H1 (cell line): ENCODE data around the gene MMP3. TPM values are rescaled to one million over a fixed set of nuclear protein-coding genes. Genes with fewer than 3 reads are reported as not detected.

Experiments used
- YY1 ChIP-seq: IDR thresholded peaks from 2 replicates; pipeline ENCODE4 v1.6.1; 2011; ENCODE audit warnings: low read depth, mild to moderate bottlenecking, low read length
- polyA plus RNA-seq, 7 experiments: library from polyadenylated mRNA; depleted of rRNA in 3 of 7; stranded (reverse) in 5 of 7; unstranded in 2 of 7; fragments of >200 nt in 5 of 7; fragments of 200-250 nt in 2 of 7; gene quantifications; 1 replicate in 5 of 7; 2 replicates in 1 of 7; 4 replicates in 1 of 7; pipeline versions ENCODE4 v1.2.1 to v1.2.3, GENCODE V29; 2011 to 2013; ENCODE audit warnings: missing spikeins in 2 of 7, mixed read lengths in 2 of 7
- total RNA-seq: library from RNA; stranded (reverse); fragmentation: NEBNext Ultra II Directional; extraction: Animal tissue kit (Norgen Biotek cat#: 25700); gene quantifications from 2 replicates; pipeline ENCODE4 v1.2.1, GENCODE V29; 2021
- TF ChIP-seq, protein P1 (sequence below): IDR thresholded peaks from 2 replicates; pipeline ENCODE4 v1.6.1; 2012; ENCODE audit warnings: low read length, inconsistent platforms

MMP3 gene
- total and polyA plus RNA-seq, 2 of the 8 experiments (the other 6 are each of a cell fraction or from before 2014, with no cell fraction given) = not detected

DNA sequence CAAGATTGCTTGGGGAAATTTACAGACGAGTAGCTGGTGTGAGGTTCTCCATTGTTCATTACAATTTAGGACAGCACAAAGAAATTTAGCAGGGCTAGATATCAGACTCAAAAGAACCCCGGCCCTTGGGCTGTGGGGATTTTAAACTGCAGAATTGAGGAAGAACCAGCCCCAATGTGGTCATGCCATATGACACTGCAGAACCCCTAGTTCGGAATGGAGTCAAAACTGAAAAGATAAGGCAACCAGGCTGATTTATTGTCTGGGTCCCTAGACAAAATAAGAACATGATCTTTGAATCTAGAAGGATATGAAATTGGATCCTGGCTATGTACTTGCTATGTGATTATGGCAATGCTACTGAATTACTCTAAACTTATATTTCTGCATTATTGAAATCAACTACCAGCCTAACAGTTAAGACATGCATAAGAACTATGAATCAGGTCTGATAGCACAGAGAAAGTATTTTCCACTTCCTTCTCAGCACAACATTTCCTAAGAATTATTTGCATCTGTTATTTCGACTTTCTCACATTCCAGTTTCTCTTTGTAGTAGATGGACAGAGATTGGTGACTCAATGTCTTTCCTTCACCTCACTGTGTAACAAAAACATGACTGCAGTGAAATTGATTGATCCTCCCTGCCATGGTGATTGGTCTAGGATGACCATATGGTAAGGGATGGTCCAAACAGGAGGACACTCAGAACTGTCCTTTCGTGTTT lies 13.2 kb downstream of the MMP3 start (continued):
- TF ChIP-seq, protein P1, sequence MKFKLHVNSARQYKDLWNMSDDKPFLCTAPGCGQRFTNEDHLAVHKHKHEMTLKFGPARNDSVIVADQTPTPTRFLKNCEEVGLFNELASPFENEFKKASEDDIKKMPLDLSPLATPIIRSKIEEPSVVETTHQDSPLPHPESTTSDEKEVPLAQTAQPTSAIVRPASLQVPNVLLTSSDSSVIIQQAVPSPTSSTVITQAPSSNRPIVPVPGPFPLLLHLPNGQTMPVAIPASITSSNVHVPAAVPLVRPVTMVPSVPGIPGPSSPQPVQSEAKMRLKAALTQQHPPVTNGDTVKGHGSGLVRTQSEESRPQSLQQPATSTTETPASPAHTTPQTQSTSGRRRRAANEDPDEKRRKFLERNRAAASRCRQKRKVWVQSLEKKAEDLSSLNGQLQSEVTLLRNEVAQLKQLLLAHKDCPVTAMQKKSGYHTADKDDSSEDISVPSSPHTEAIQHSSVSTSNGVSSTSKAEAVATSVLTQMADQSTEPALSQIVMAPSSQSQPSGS = no peak
- TF ChIP-seq YY1 = no peak
